Sigmoid colon (tissue), 7 donors: Measurements from ENCODE around the gene SLC34A1. TPM values are rescaled to one million over a fixed set of nuclear protein-coding genes. Genes with fewer than 3 reads are reported as not detected.
"Not testable (repeated sequence)": the region's sequence is repeated elsewhere in the genome, so short reads cannot be mapped to it uniquely, and the experiment has no call there.

Experiments used
- DNase-seq: peaks from one replicate; pipeline ENCODE4 v3.0.0-alpha.2; 2019
- H3K27ac ChIP-seq, 4 donors: fragments of 200-600 bp; sonication (generic); one replicate each; pipeline ENCODE4 v1.5.1; 2016 to 2019; ENCODE audit warnings: mild to moderate bottlenecking in 1 of 4
- H3K27me3 ChIP-seq, 3 donors: fragments of 200-600 bp; sonication (generic); one replicate each; pipeline ENCODE4 v1.5.1; 2019; ENCODE audit warnings: mild to moderate bottlenecking in 1 of 3
- H3K36me3 ChIP-seq, 4 donors: fragments of 200-600 bp; sonication (generic); one replicate each; pipeline ENCODE4 v1.5.1; 2016 to 2019
- H3K4me1 ChIP-seq, 4 donors: fragments of 200-600 bp; sonication (generic); one replicate each; pipeline ENCODE4 v1.5.1; 2017 to 2019
- H3K4me3 ChIP-seq, 4 donors: fragments of 200-600 bp; sonication (generic); one replicate each; pipeline ENCODE4 v1.5.1; 2017 to 2019; ENCODE audit warnings: mild to moderate bottlenecking in 2 of 4, moderate library complexity in 1 of 4
- H3K9me3 ChIP-seq, 4 donors: fragments of 200-600 bp in 3 of 4; sonication (generic) in 3 of 4; one replicate each; pipeline versions ENCODE4 v1.5.1 to v1.6.1; 2013 to 2019
- EP300 ChIP-seq, 4 donors: sonication (generic); formaldehyde crosslinking; IDR thresholded peaks; one replicate each; pipeline ENCODE4 v1.6.1; 2017; ENCODE audit warnings: antibody characterized with exemption in 4 of 4
- POLR2A ChIP-seq, 2 donors: fragments of 450-650 bp; IDR thresholded peaks; one replicate each; pipeline ENCODE4 v1.6.1; 2016; ENCODE audit warnings: antibody characterized with exemption in 2 of 2, mild to moderate bottlenecking in 2 of 2, moderate library complexity in 2 of 2
- POLR2AphosphoS5 ChIP-seq, 4 donors: sonication (generic); formaldehyde crosslinking; IDR thresholded peaks; one replicate each; pipeline ENCODE4 v1.6.1; 2017; ENCODE audit warnings: antibody characterized with exemption in 4 of 4
- whole genome bisulfite sequencing, 2 donors: extraction: QIAGEN DNeasy Blood & Tissue Kit; methylation state at CpG; one replicate each; pipeline ENCODE4 v1.1.7; 2013; 5-methylcytosine and 5-hydroxymethylcytosine counted together
- intact Hi-C: fragments of 100-400 bp; cut with DNase I; formaldehyde crosslinking; loops from one replicate; pipeline ENCODE4 v1.15.1; 2023
- polyA plus RNA-seq, 3 donors: library from polyadenylated mRNA; stranded (reverse); fragments of 200-250 nt; gene quantifications; one replicate each; pipeline ENCODE4 v1.2.3, GENCODE V29; 2013
- total RNA-seq, 4 donors: library from RNA; depleted of rRNA; stranded (reverse); fragments of >200 nt; gene quantifications; one replicate each; pipeline ENCODE4 v1.1.0, GENCODE V29; 2016
- TF ChIP-seq, protein P1 (sequence below), 4 experiments: fragments of 450-650 bp in 3 of 4; fragments of 200-600 bp in 1 of 4; IDR thresholded peaks; one replicate each; pipeline ENCODE4 v1.5.1; 2016 to 2019; ENCODE audit warnings: antibody characterized with exemption in 4 of 4, mild to moderate bottlenecking in 3 of 4, moderate library complexity in 2 of 4
- donor health status: healthy with polysubstance abuse.
- donor health status: Bipolar disorder and iron deficiency.
- donor health status: healthy.

SLC34A1 gene
- total and polyA plus RNA-seq, 7 donors, result 0.04 TPM; not detected in 6

DNA sequence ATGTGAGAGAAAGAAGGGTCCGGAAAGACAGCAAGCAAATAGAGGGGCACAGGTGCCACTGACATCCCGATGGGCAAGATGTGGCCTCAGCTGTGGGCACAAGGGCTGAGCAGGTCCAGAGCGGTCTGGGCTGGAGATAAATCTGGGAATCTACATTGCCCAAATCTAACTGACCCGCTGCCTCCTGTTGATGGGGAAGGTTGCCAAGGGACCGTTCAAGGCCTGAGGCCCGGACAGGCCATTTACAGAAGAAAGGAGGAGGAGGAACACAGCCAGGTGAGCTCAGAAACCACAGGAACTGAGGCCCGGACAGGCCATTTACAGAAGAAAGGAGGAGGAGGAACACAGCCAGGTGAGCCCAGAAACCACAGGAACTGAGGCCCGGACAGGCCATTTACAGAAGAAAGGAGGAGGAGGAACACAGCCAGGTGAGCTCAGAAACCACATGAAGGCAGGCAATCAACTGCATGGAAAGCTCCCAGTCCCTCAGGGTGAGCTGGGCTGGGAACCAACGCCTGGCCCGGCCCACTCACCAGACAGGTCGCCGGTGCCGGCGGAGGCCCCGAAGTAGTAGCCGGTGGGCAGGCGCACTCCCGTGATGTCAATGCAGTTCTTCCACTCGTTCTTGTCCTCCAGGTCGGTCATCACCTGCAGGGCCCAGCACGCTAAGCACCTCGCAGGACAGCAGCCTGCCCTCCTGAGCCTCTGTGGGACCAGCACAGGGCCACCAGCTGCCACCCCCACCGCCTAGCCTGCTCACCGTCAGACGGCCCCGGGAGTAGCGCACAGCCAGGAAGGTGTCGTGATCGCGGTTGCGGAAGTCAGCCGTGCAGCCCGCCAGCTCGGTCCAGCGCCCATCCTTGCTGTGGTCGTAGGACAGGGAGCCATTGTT lies 47.4 kb upstream of the SLC34A1 start:
- Histone ChIP-seq H3K4me3 (no peak overlapping the region), H3K27ac (no peak overlapping the region), H3K36me3 (peaks cover 34 to 79% (median 61%) of the 10 kb centered on the region in 4 donors), H3K9me3 (no peaks in the 10 kb centered on the region), H3K27me3 (no peaks in the 10 kb centered on the region), H3K4me1 (no peaks in the 10 kb centered on the region)
- TF ChIP-seq POLR2A (IDR thresholded peaks at IDR 0.05) (no peak), EP300 (IDR thresholded peaks at IDR 0.05) (no peak), POLR2AphosphoS5 (IDR thresholded peaks at IDR 0.05) (no peak)
- TF ChIP-seq, protein P1, sequence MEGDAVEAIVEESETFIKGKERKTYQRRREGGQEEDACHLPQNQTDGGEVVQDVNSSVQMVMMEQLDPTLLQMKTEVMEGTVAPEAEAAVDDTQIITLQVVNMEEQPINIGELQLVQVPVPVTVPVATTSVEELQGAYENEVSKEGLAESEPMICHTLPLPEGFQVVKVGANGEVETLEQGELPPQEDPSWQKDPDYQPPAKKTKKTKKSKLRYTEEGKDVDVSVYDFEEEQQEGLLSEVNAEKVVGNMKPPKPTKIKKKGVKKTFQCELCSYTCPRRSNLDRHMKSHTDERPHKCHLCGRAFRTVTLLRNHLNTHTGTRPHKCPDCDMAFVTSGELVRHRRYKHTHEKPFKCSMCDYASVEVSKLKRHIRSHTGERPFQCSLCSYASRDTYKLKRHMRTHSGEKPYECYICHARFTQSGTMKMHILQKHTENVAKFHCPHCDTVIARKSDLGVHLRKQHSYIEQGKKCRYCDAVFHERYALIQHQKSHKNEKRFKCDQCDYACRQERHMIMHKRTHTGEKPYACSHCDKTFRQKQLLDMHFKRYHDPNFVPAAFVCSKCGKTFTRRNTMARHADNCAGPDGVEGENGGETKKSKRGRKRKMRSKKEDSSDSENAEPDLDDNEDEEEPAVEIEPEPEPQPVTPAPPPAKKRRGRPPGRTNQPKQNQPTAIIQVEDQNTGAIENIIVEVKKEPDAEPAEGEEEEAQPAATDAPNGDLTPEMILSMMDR (IDR thresholded peaks at IDR 0.05), result no peak
- 95 to 96% methylated on average over 36 of the region's 36 CpGs for WGBS, 2 donors
- intact Hi-C loops, result no loop called here
- DNase-seq, result no peak

DNA sequence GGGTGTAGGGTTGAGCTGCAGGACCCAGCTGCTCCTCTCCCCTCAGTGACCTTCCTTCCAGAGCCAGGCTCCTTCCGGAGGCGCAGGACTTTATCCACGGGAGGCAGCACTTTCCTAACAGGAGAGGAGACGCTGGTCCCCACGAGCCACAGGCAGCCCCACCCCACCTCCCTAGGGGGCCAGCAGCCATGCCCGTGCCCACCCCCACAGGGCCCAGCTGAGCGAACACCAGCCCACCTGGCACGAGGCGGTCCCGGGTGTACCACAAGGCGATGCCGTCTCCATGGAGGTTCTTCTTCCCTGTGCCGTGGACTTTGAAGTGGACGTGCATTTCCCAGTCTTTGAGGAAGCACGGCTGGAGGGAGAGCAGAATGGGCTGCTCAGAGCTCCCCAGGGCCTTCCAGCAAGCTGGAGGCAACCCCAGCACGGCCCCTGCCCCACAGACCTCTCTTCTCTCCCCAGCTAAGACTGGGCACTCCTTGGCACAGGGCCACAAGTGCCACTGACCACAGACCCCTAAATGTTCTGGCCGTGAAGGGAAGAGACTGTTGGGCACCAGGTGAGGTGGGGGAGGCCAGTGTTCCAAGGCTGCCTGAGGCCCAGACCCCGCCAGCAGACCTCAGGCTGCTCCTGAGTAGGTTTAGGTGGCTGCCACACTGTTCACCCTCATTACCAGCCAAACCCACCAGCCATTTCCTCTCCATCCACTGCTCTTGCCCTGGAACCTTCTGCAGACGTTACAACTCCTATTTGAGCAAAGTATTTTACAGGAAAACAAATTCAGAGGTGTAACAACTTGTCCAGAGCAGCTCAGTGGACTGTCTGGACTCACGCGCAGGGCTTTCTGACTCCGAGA lies 45.8 kb upstream of the SLC34A1 start:
- WGBS, 2 donors, result 85 to 88% methylated on average over 22 of the region's 22 CpGs
- TF ChIP-seq, protein P1 (IDR thresholded peaks at IDR 0.05), result no peak
- no peak for DNase-seq
- Histone ChIP-seq H3K4me3 (no peak overlapping the region), H3K27ac (no peak overlapping the region), H3K9me3 (no peaks in the 10 kb centered on the region), H3K27me3 (no peaks in the 10 kb centered on the region), H3K4me1 (no peaks in the 10 kb centered on the region), H3K36me3 (peaks cover 28 to 71% (median 52%) of the 10 kb centered on the region in 4 donors)
- intact Hi-C loops, result no loop called here

DNA sequence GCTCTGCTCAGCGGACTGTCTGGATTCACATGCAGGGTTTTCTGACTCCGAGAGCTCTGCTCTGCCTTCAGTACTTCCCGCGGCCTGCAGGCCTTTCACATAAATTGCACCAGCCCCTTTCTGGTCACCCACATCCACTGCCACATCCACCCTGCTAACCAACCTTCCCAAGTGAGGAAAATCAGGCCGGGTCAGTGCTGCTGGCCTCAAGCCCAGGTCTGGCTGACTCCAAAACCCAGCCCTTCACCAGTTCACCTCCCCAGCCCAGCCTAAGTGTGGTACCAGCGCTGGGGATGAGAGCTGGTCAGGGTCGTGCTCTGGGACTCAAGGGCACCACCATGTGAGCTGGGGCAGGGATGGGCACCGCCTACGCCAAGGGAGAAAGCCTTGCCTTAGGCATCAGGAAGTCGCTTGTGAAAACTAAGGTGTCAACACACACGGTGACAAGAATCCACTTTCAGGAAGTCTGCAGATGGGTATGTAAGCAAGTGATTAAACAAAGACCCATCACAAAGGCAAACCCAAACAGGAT lies 45.1 kb upstream of the SLC34A1 start:
- no peak overlapping the region for H3K27ac ChIP-seq
- H3K4me3 ChIP-seq, result no peak overlapping the region
- TF ChIP-seq POLR2AphosphoS5 (IDR thresholded peaks at IDR 0.05) (no peak), POLR2A (IDR thresholded peaks at IDR 0.05) (no peak), EP300 (IDR thresholded peaks at IDR 0.05) (no peak)
- TF ChIP-seq, protein P1 (IDR thresholded peaks at IDR 0.05), result no peak
- H3K9me3 ChIP-seq, result no peaks in the 10 kb centered on the region
- peaks cover 22 to 68% (median 45%) of the 10 kb centered on the region in 4 donors for H3K36me3 ChIP-seq
- no peak for DNase-seq
- intact Hi-C loops, result no loop called here
- 77 to 81% methylated on average over 11 of the region's 11 CpGs for WGBS, 2 donors
- H3K27me3 ChIP-seq, result no peaks in the 10 kb centered on the region
- no peaks in the 10 kb centered on the region for H3K4me1 ChIP-seq

DNA sequence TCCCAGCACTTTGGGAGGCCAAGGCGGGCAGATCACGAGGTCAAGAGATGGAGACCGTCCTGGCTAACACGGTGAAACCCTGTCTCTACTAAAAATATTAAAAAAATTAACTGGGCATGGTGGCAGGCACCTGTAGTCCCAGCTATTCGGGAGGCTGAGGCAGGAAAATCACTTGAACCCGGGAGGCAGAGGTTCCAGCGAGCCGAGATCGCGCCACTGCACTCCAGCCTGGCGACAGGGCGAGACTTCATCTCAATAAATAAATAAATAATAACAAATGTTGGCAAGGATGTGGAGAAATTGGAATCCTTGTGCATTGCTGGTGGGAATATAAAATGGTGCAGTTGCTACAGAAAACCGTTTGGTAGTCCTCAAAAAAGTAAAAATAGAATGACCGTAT lies 41.2 kb upstream of the SLC34A1 start:
- H3K4me1 ChIP-seq, result peaks cover 0 to 15% (median 8%) of the 10 kb centered on the region in 4 donors
- H3K4me3 ChIP-seq, H3K9me3 ChIP-seq, DNase-seq, H3K27ac ChIP-seq, intact Hi-C loops, H3K27me3 ChIP-seq: not testable (repeated sequence)
- 95% methylated on average over 14 of the region's 14 CpGs for WGBS, 2 donors
- peaks cover 0 to 42% (median 8%) of the 10 kb centered on the region in 4 donors for H3K36me3 ChIP-seq

DNA sequence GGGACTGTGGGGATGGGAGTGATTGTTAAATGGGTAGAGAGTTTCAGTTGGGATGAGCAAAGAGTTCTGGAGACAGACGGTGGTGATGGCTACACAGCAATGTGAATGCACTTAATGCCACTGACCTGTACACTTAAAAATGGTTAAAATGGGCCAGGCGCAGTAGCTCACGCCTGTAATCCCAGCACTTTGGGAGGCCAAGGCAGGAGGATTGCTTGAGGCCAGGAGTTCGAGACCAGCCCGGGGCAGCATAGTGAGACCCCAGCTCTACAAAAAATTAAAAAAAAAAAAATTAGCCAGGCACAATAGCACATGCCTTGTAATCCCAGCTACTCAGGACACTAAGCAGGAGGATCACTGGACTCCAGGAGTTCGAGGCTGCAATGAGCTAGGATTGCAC lies 40.5 kb upstream of the SLC34A1 start:
- Histone ChIP-seq H3K4me1 (peaks cover 0 to 21% (median 11%) of the 10 kb centered on the region in 4 donors), H3K27me3 (no peaks in the 10 kb centered on the region), H3K9me3 (no peaks in the 10 kb centered on the region), H3K36me3 (peaks cover 0 to 38% (median 2%) of the 10 kb centered on the region in 4 donors), H3K4me3 (no peak overlapping the region), H3K27ac (no peak overlapping the region)
- DNase-seq, result no peak
- TF ChIP-seq, protein P1 (IDR thresholded peaks at IDR 0.05), result no peak
- TF ChIP-seq POLR2AphosphoS5 (IDR thresholded peaks at IDR 0.05), result no peak
- no peak for TF ChIP-seq EP300 (IDR thresholded peaks at IDR 0.05)
- no peak for TF ChIP-seq POLR2A (IDR thresholded peaks at IDR 0.05)
- 95 to 96% methylated on average over 6 of the region's 6 CpGs for WGBS, 2 donors
- intact Hi-C loops, result no loop called here
